Activated CD8-positive, alpha-beta memory T cell treated with anti-CD3 and anti-CD28 coated beads, Interleukin-2, amount 50 U/mL, for 48 hours (primary cell): ENCODE results near the gene DNAJC7.

Experiments used
- DNase-seq: peaks from one replicate; pipeline ENCODE4 v3.0.0-alpha.2; 2020

DNAJC7 gene

GRCh38 chr17:42016941-42017865 is at the start of gene DNAJC7:
Gene DNAJC7, minus strand, starts transcription at chr17:42017439. Its CDS starts 23 bp downstream, at chr17:42017416.
- peak; percentile 93 for DNase-seq

- DNase-seq, result no peak
Measured at GRCh38 chr17:42065201-42065600, 48.0 kb upstream of the DNAJC7 start.

- no peak for DNase-seq
Measured at GRCh38 chr17:42062681-42063080, 45.4 kb upstream of the DNAJC7 start.

- no peak for DNase-seq
Measured at GRCh38 chr17:42061646-42062487, 44.6 kb upstream of the DNAJC7 start.

- no peak for DNase-seq
Measured at GRCh38 chr17:42060231-42060630, 43.0 kb upstream of the DNAJC7 start.

- DNase-seq, result no peak
Measured at GRCh38 chr17:42059815-42060214, 42.6 kb upstream of the DNAJC7 start.

- DNase-seq, result no peak
Measured at GRCh38 chr17:42058063-42058462, 40.8 kb upstream of the DNAJC7 start.

GRCh38 chr17:42056635-42057034 is 39.4 kb upstream of the DNAJC7 start:
- no peak for DNase-seq

- DNase-seq, result no peak
Measured at GRCh38 chr17:42055496-42055895, 38.3 kb upstream of the DNAJC7 start.

GRCh38 chr17:42055027-42055426 is 37.8 kb upstream of the DNAJC7 start:
- DNase-seq, result no peak

GRCh38 chr17:42053731-42054500 is 36.7 kb upstream of the DNAJC7 start:
- no peak for DNase-seq

GRCh38 chr17:42052346-42052877 is 35.2 kb upstream of the DNAJC7 start:
- DNase-seq, result no peak

GRCh38 chr17:42051645-42052044 is 34.4 kb upstream of the DNAJC7 start:
- DNase-seq, result no peak

- DNase-seq, result no peak
Measured at GRCh38 chr17:42051013-42051400, 33.8 kb upstream of the DNAJC7 start.

GRCh38 chr17:42050393-42051012 is 33.3 kb upstream of the DNAJC7 start, which contains the start of gene C17orf113:
Gene C17orf113, minus strand, starts transcription at chr17:42050601. Its CDS starts 7,225 bp downstream, at chr17:42043376.
- DNase-seq, result peak; percentile 72

- no peak for DNase-seq
Measured at GRCh38 chr17:42049834-42050392, 32.7 kb upstream of the DNAJC7 start.

GRCh38 chr17:42047343-42047742 is 30.1 kb upstream of the DNAJC7 start:
- no peak for DNase-seq

- DNase-seq, result no peak
Measured at GRCh38 chr17:42045719-42046118, 28.5 kb upstream of the DNAJC7 start.

GRCh38 chr17:42042598-42043319 is 25.5 kb upstream of the DNAJC7 start:
- no peak for DNase-seq

- no peak for DNase-seq
Measured at GRCh38 chr17:42041619-42042018, 24.4 kb upstream of the DNAJC7 start.

- no peak for DNase-seq
Measured at GRCh38 chr17:42040818-42041217, 23.6 kb upstream of the DNAJC7 start.
